SKM-1 treated with dmso at 0.1 percent for 144 hours (cell line): Measurements from ENCODE around the gene SNAPC4.
"Not testable (repeated sequence)": the region's sequence is repeated elsewhere in the genome, so short reads cannot be mapped to it uniquely, and the experiment has no call there.

Experiments
- DNase-seq: peaks from one replicate; lab custom pipeline; 2025; ENCODE audit not compliant: unreplicated experiment; lab: John Stamatoyannopoulos, UW

SNAPC4 gene

DNA sequence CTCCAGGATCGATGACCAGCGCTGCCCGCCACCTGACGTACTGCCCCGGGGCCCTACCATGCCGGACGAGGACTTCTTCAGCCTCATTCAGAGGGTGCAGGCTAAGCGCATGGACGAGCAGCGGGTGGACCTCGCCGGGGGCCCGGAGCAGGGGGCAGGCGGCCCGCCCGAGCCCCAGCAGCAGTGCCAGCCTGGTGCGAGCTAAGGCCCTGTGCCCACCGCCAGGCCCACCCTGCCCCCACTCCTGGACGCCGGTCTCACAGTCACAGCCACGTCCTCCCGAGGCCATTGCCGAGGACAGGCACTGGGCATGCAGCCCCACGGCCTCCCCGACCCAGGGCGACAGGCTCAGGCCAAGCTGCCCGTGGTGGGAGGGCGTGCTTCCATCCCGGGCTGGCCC, 42.0 kb downstream of the SNAPC4 start:
- no peak for DNase-seq

DNA sequence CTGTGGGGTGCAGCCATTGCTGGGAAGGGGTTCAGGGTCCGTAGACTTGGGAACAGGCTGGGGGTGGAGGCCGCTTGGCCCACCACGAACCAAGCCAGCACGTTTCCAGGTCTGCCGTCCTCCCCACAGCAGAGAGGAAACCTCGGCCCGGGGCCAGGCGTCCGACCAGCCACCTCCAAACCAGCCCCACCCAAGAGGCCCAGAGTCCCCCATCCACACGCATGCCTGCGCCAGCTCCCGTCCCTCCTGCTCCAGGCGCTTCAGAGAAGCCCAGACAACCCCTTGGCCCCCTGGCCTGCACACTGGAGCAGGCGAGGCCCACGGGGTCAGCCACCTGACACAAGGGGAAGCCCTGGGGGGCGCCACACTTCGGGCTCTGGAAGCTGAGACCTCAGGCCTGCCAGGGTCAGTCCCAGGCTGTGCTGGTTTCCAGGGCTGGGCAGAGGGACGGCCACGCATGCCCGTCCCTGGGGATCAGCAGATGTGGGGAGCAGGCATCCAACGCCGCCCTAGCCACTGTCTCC, 42.7 kb downstream of the SNAPC4 start:
- no peak for DNase-seq

GRCh38 chr9:136355616-136356557, 44.1 kb downstream of the SNAPC4 start:
- no peak for DNase-seq

GRCh38 chr9:136354592-136355085, 45.3 kb downstream of the SNAPC4 start:
- no peak for DNase-seq

GRCh38 chr9:136353757-136354488, 46.0 kb downstream of the SNAPC4 start:
- no peak for DNase-seq

DNA sequence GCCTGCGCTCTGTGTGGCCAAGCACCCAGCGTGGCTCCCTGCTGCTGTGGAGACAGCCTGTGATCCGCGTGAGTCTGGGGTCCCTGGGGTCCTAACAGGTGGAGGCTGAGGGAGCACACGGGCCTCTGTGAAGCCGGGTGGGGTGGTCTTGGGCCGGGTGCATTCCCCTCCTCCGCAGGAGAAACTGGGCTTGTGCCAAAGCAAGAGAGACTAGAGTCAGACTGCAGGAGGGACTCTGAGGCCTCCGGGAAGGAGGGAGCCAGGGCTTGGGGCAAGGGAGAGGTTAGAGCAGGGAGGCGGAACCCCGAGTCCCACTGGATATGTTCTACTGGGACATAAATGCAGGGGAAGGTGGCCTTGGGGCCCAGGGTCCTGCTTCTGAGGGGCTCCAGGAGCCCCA, 46.9 kb downstream of the SNAPC4 start:
- no peak for DNase-seq

GRCh38 chr9:136352682-136353081, 47.3 kb downstream of the SNAPC4 start:
- DNase-seq = no peak

GRCh38 chr9:136351868-136352267, 48.1 kb downstream of the SNAPC4 start:
- DNase-seq = not testable (repeated sequence)

- DNase-seq = no peak
These were observed 48.6 kb downstream of the SNAPC4 start for GRCh38 chr9:136351252-136351800.
